Gastrocnemius medialis (tissue), 4 donors: ENCODE results near the gene IGF2BP2. TPM values are rescaled to one million over a fixed set of nuclear protein-coding genes. Genes with fewer than 3 reads are reported as not detected.

ENCODE experiments used
- ATAC-seq, 2 donors: fragments of 150-250 bp; one replicate each; pipeline ENCODE4 v1.9.1; 2016
- DNase-seq, 2 donors: peaks; one replicate each; pipeline ENCODE4 v3.0.0-alpha.2; 2019
- H3K27ac ChIP-seq, 4 donors: fragments of 200-600 bp; sonication (generic); 1 replicate in 1 of 4; 2 replicates in 3 of 4; pipeline ENCODE4 v1.5.1; 2016 to 2018; ENCODE audit warnings: mild to moderate bottlenecking in 2 of 4, moderate library complexity in 1 of 4
- H3K27me3 ChIP-seq, 3 donors: fragments of 200-600 bp; sonication (generic) in 2 of 3; 1 replicate in 1 of 3; 2 replicates in 2 of 3; pipeline versions ENCODE4 v1.5.1 to v1.6.0; 2016 to 2019; ENCODE audit warnings: mild to moderate bottlenecking in 1 of 3, moderate library complexity in 1 of 3
- H3K36me3 ChIP-seq, 2 donors: fragments of 200-600 bp; sonication (generic) in 1 of 2; one replicate each; pipeline ENCODE4 v1.5.1; 2017 to 2018
- H3K4me1 ChIP-seq, 2 donors: fragments of 200-600 bp; sonication (generic) in 1 of 2; one replicate each; pipeline ENCODE4 v1.5.1; 2016 to 2017; ENCODE audit warnings: mild to moderate bottlenecking in 2 of 2
- H3K4me3 ChIP-seq, 4 donors: fragments of 200-600 bp; sonication (generic) in 3 of 4; 1 replicate in 1 of 4; 2 replicates in 3 of 4; pipeline ENCODE4 v1.5.1; 2016 to 2019; ENCODE audit warnings: mild to moderate bottlenecking in 2 of 4
- H3K9me3 ChIP-seq, 3 donors: fragments of 200-600 bp; sonication (generic) in 2 of 3; 1 replicate in 1 of 3; 2 replicates in 2 of 3; pipeline ENCODE4 v1.5.1; 2016 to 2019
- POLR2A ChIP-seq, 2 donors: fragments of 450-650 bp; IDR thresholded peaks; one replicate each; pipeline ENCODE4 v1.6.1; 2017; ENCODE audit warnings: antibody characterized with exemption in 2 of 2, mild to moderate bottlenecking in 2 of 2, moderate library complexity in 2 of 2
- in situ Hi-C, 4 donors: fragments of 200-750 bp; cut with MboI; loops; one replicate each; pipeline versions ENCODE4 v1.15.0 to v1.8.0; 2017; ENCODE audit warnings: low sequenced_read_pairs in 4 of 4
- intact Hi-C: fragments of 100-400 bp; cut with DNase I; formaldehyde crosslinking; loops from one replicate; pipeline ENCODE4 v1.15.1; 2023; ENCODE audit warnings: low total_unique reads
- total RNA-seq, 4 donors: library from RNA; depleted of rRNA; stranded (reverse); fragments of >200 nt; gene quantifications; one replicate each; pipeline versions ENCODE4 v1.1.0 to v1.2.3, GENCODE V29; 2016
- TF ChIP-seq, protein P1 (sequence below), 5 experiments: fragments of 450-650 bp in 3 of 5; fragments of 200-600 bp in 2 of 5; sonication (generic) in 2 of 5; IDR thresholded peaks in 4 of 5; conservative IDR thresholded peaks in 1 of 5; 1 replicate in 4 of 5; 2 replicates in 1 of 5; pipeline ENCODE4 v1.5.1; 2016 to 2019; ENCODE audit warnings: antibody characterized with exemption in 5 of 5, mild to moderate bottlenecking in 3 of 5, moderate library complexity in 3 of 5

The IGF2BP2 gene
- 1 to 10 TPM in 3 of 4 donors, under 1 TPM in 1; 0.97 to 6.3 (median 1.7) TPM for total RNA-seq

GRCh38 chr3:185825006-185825638 is at the start of gene IGF2BP2:
Gene IGF2BP2, minus strand, starts transcription at chr3:185825042. Its CDS starts 82 bp downstream, at chr3:185824960.
- Histone ChIP-seq H3K4me1 (peaks cover 10 to 22% of the 10 kb centered on the region in 2 donors), H3K9me3 (no peaks in the 10 kb centered on the region), H3K27me3 (peaks cover 60 to 82% (median 72%) of the 10 kb centered on the region in 3 donors), H3K27ac (peak within 1 kb of the TSS; percentile 22 to 53 (median 43)), H3K36me3 (no peaks in the 10 kb centered on the region), H3K4me3 (peak within 1 kb of the TSS; percentile 57 to 61 (median 59))
- in situ Hi-C loops: no loop called here
- intact Hi-C loops: no loop called here
- DNase-seq (no peak), ATAC-seq (peak; percentile 35 to 47)
- TF ChIP-seq POLR2A (IDR thresholded peaks at IDR 0.05): peak; percentile 12 to 25
- TF ChIP-seq, protein P1, sequence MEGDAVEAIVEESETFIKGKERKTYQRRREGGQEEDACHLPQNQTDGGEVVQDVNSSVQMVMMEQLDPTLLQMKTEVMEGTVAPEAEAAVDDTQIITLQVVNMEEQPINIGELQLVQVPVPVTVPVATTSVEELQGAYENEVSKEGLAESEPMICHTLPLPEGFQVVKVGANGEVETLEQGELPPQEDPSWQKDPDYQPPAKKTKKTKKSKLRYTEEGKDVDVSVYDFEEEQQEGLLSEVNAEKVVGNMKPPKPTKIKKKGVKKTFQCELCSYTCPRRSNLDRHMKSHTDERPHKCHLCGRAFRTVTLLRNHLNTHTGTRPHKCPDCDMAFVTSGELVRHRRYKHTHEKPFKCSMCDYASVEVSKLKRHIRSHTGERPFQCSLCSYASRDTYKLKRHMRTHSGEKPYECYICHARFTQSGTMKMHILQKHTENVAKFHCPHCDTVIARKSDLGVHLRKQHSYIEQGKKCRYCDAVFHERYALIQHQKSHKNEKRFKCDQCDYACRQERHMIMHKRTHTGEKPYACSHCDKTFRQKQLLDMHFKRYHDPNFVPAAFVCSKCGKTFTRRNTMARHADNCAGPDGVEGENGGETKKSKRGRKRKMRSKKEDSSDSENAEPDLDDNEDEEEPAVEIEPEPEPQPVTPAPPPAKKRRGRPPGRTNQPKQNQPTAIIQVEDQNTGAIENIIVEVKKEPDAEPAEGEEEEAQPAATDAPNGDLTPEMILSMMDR (IDR thresholded peaks at IDR 0.05 in 4 of 5, conservative IDR thresholded peaks at IDR 0.05 in 1 of 5): no peak

DNA sequence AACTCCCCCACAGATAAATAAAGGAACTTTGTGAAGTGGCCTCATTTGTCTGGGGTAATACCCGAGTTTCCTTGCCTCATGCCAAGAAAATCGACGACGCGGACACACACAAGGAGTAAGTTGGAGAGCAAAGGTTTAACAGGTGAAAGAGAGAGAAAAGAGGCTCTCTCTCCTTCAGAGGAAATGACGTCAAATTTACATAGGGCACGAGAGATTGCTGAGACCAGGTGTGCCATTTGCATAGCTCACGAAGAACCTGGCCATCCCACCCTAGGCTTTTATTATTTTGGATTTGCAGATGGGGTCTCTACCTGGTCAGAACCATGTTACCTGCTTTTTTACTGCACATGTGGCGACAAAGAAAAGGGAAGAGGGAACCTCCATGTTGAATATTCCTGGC is 49.3 kb upstream of the IGF2BP2 start:
- Histone ChIP-seq H3K36me3 (no peaks in the 10 kb centered on the region), H3K9me3 (no peaks in the 10 kb centered on the region), H3K27ac (no peak overlapping the region), H3K4me1 (no peaks in the 10 kb centered on the region), H3K27me3 (peaks cover 0 to 2% (median 0%) of the 10 kb centered on the region in 3 donors), H3K4me3 (no peak overlapping the region)
- no peak for DNase-seq
- no peak for ATAC-seq
- in situ Hi-C loops: no loop called here
- no peak for TF ChIP-seq POLR2A (IDR thresholded peaks at IDR 0.05)
- TF ChIP-seq, protein P1 (IDR thresholded peaks at IDR 0.05 in 4 of 5, conservative IDR thresholded peaks at IDR 0.05 in 1 of 5): no peak
- intact Hi-C loops: no loop called here

- intact Hi-C loops: no loop called here
- DNase-seq (no peak), ATAC-seq (no peak)
- TF ChIP-seq POLR2A (IDR thresholded peaks at IDR 0.05): no peak
- TF ChIP-seq, protein P1 (IDR thresholded peaks at IDR 0.05 in 4 of 5, conservative IDR thresholded peaks at IDR 0.05 in 1 of 5): no peak
- Histone ChIP-seq H3K4me1 (no peaks in the 10 kb centered on the region), H3K36me3 (no peaks in the 10 kb centered on the region), H3K27ac (no peak overlapping the region), H3K27me3 (no peaks in the 10 kb centered on the region), H3K4me3 (no peak overlapping the region), H3K9me3 (no peaks in the 10 kb centered on the region)
- in situ Hi-C loops: no loop called here
These were observed 42.8 kb upstream of the IGF2BP2 start for GRCh38 chr3:185867650-185868049.

GRCh38 chr3:185866995-185867394 is 42.2 kb upstream of the IGF2BP2 start:
- no peak overlapping the region for H3K4me3 ChIP-seq
- no peak for TF ChIP-seq POLR2A (IDR thresholded peaks at IDR 0.05)
- TF ChIP-seq, protein P1 (IDR thresholded peaks at IDR 0.05 in 4 of 5, conservative IDR thresholded peaks at IDR 0.05 in 1 of 5): no peak
- H3K4me1 ChIP-seq: no peaks in the 10 kb centered on the region
- DNase-seq: no peak
- ATAC-seq: no peak
- in situ Hi-C loops (no loop called here), intact Hi-C loops (no loop called here)
- no peaks in the 10 kb centered on the region for H3K27me3 ChIP-seq
- H3K27ac ChIP-seq: no peak overlapping the region
- H3K36me3 ChIP-seq: no peaks in the 10 kb centered on the region
- H3K9me3 ChIP-seq: no peaks in the 10 kb centered on the region
